ENCODE data around the gene SYTL3.

- TF ChIP-seq FOSL1 (IDR thresholded peaks at IDR 0.05; ENCODE audit: insufficient read depth, low read depth, low read length) (no peak), CTCF (IDR thresholded peaks at IDR 0.05; ENCODE audit: control extremely low read depth in 1 of 3, insufficient read depth in 1 of 3, low read depth in 1 of 3, low read length in 3 of 3) (no peak), CEBPB (IDR thresholded peaks at IDR 0.05; ENCODE audit: low read depth, low read length) (no peak), POLR2A (IDR thresholded peaks at IDR 0.05; ENCODE audit: control extremely low read depth in 1 of 2, low read depth in 2 of 2, low read length in 2 of 2) (no peak), TAF1 (IDR thresholded peaks at IDR 0.05; ENCODE audit: low read depth, low read length) (no peak), NANOG (IDR thresholded peaks at IDR 0.05; ENCODE audit: insufficient read depth, low read depth, low read length, poor library complexity, severe bottlenecking) (no peak), CHD1 (IDR thresholded peaks at IDR 0.05; ENCODE audit: low read depth, low read length) (no peak), EP300 (IDR thresholded peaks at IDR 0.05; ENCODE audit: borderline replicate concordance in 1 of 2, low read depth in 2 of 2, low read length in 2 of 2) (no peak), SP4 (IDR thresholded peaks at IDR 0.05; ENCODE audit: low read length) (no peak), YY1 (IDR thresholded peaks at IDR 0.05; ENCODE audit: low read depth, low read length) (no peak), KDM5A (IDR thresholded peaks at IDR 0.05; ENCODE audit: low read length) (no peak), JUN (IDR thresholded peaks at IDR 0.05; ENCODE audit: low read depth, low read length) (no peak)
Observed at GRCh38 chr6:158707821-158708195, 58.0 kb downstream of the SYTL3 start.
